ENCODE data around the gene ZC3HAV1. TPM values are rescaled to one million over a fixed set of nuclear protein-coding genes. Genes with fewer than 3 reads are reported as not detected.

ZC3HAV1 gene
- total and polyA plus RNA-seq, 9 of the 15 experiments (the other 6 are each of a cell fraction or from before 2014, with no cell fraction given) = 11.9 to 40.5 (median 23.9) TPM

DNA sequence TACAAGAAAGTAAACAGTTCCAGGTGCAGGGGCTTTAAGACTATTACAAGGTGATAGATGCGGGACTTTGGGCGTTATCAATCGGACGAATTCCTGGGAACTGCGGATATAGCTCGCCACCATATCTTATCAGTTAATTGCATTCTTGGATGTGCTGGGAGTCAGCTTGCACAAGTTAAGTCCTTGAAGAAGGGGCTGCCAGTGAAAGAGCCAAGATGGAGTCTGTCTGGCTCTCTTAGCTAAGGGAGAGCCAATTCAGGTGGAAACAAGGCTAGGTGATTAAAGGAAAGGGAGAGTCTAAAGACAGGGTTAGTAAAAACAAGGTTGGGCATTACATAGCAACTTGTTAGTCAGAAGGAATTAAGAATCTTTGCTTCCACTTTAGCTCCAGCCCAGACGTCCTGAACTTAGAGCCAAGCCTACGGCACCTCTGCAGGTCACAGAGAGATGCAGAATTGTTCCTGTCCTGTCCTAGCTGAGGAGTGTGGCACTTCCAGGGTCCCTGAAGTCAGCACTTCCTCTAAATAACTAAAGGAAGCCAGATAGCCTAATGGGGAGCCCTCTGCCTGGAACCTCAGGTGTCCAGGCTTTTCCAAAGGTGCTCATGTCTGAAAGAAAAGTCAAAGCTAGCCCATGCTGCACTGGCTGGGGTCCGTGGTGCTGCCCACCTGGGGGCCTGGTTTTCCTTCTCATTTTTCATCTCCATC is 17.3 kb downstream of the ZC3HAV1 start (continued):
- TF ChIP-seq SRSF3 (IDR thresholded peaks at IDR 0.05; ENCODE audit: insufficient read depth, low read length) (no peak), ZNF146 (CRISPR knock-in tag; IDR thresholded peaks at IDR 0.05; ENCODE audit: unreplicated experiment) (no peak), SP1 (CRISPR knock-in tag; IDR thresholded peaks at IDR 0.05) (no peak), LCOR (CRISPR knock-in tag; IDR thresholded peaks at IDR 0.05) (no peak), KHSRP (IDR thresholded peaks at IDR 0.05) (no peak), NELFE (IDR thresholded peaks at IDR 0.05; ENCODE audit: insufficient read depth, insufficient read length) (no peak), ZNF830 (CRISPR knock-in tag; IDR thresholded peaks at IDR 0.05) (0 out of 2 replicates have a peak, but pooled peaks have one; percentile 79), ZNF57 (CRISPR knock-in tag; IDR thresholded peaks at IDR 0.05) (peak; percentile 89), SIN3A (IDR thresholded peaks at IDR 0.05; ENCODE audit: borderline replicate concordance in 2 of 2, control insufficient read depth in 1 of 2, low read depth in 2 of 2, low read length in 2 of 2) (no peak), ZNF445 (CRISPR knock-in tag; IDR thresholded peaks at IDR 0.05; ENCODE audit: low read depth) (peak; percentile 90; the same call in 1 of the 2 replicates), ZNF184 (CRISPR knock-in tag; IDR thresholded peaks at IDR 0.05) (no peak), ZFX (CRISPR knock-in tag; IDR thresholded peaks at IDR 0.05) (no peak), MEF2D (tag; conservative IDR thresholded peaks at IDR 0.05; ENCODE audit: low read depth) (peak; percentile 97), ZBTB17 (CRISPR knock-in tag; IDR thresholded peaks at IDR 0.05) (peak; percentile 97), ETV5 (CRISPR knock-in tag; IDR thresholded peaks at IDR 0.05; ENCODE audit: low read depth) (no peak), DDX20 (tag; IDR thresholded peaks at IDR 0.05; ENCODE audit: low read depth) (peak; percentile 96), ZNF197 (CRISPR knock-in tag; IDR thresholded peaks at IDR 0.05; ENCODE audit: low read depth) (peak; percentile 98), NCOA1 (IDR thresholded peaks at IDR 0.05; ENCODE audit: low read depth) (no peak), MXI1 (IDR thresholded peaks at IDR 0.05; ENCODE audit: low read depth, low read length) (no peak), MAFG (tag; conservative IDR thresholded peaks at IDR 0.05) (peak; percentile 57)
- TF ChIP-seq, protein P1, sequence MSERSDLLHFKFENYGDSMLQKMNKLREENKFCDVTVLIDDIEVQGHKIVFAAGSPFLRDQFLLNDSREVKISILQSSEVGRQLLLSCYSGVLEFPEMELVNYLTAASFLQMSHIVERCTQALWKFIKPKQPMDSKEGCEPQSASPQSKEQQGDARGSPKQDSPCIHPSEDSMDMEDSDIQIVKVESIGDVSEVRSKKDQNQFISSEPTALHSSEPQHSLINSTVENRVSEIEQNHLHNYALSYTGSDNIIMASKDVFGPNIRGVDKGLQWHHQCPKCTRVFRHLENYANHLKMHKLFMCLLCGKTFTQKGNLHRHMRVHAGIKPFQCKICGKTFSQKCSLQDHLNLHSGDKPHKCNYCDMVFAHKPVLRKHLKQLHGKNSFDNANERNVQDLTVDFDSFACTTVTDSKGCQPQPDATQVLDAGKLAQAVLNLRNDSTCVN (CRISPR knock-in tag; IDR thresholded peaks at IDR 0.05) = peak; percentile 98
- TF ChIP-seq, protein P2, sequence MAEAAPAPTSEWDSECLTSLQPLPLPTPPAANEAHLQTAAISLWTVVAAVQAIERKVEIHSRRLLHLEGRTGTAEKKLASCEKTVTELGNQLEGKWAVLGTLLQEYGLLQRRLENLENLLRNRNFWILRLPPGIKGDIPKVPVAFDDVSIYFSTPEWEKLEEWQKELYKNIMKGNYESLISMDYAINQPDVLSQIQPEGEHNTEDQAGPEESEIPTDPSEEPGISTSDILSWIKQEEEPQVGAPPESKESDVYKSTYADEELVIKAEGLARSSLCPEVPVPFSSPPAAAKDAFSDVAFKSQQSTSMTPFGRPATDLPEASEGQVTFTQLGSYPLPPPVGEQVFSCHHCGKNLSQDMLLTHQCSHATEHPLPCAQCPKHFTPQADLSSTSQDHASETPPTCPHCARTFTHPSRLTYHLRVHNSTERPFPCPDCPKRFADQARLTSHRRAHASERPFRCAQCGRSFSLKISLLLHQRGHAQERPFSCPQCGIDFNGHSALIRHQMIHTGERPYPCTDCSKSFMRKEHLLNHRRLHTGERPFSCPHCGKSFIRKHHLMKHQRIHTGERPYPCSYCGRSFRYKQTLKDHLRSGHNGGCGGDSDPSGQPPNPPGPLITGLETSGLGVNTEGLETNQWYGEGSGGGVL (CRISPR knock-in tag; IDR thresholded peaks at IDR 0.05) = peak; percentile 94
- TF ChIP-seq, protein P3, sequence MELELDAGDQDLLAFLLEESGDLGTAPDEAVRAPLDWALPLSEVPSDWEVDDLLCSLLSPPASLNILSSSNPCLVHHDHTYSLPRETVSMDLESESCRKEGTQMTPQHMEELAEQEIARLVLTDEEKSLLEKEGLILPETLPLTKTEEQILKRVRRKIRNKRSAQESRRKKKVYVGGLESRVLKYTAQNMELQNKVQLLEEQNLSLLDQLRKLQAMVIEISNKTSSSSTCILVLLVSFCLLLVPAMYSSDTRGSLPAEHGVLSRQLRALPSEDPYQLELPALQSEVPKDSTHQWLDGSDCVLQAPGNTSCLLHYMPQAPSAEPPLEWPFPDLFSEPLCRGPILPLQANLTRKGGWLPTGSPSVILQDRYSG (tag; conservative IDR thresholded peaks at IDR 0.05; ENCODE audit: low read depth) = peak; percentile 99
- TF ChIP-seq, protein P4, sequence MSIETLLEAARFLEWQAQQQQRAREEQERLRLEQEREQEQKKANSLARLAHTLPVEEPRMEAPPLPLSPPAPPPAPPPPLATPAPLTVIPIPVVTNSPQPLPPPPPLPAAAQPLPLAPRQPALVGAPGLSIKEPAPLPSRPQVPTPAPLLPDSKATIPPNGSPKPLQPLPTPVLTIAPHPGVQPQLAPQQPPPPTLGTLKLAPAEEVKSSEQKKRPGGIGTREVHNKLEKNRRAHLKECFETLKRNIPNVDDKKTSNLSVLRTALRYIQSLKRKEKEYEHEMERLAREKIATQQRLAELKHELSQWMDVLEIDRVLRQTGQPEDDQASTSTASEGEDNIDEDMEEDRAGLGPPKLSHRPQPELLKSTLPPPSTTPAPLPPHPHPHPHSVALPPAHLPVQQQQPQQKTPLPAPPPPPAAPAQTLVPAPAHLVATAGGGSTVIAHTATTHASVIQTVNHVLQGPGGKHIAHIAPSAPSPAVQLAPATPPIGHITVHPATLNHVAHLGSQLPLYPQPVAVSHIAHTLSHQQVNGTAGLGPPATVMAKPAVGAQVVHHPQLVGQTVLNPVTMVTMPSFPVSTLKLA (conservative IDR thresholded peaks at IDR 0.05) = no peak

Data from K562 (cell line).